Measurements from ENCODE around the gene TNS3.
"Not testable (repeated sequence)": the region's sequence is repeated elsewhere in the genome, so short reads cannot be mapped to it uniquely, and the experiment has no call there.

The TNS3 gene

DNA sequence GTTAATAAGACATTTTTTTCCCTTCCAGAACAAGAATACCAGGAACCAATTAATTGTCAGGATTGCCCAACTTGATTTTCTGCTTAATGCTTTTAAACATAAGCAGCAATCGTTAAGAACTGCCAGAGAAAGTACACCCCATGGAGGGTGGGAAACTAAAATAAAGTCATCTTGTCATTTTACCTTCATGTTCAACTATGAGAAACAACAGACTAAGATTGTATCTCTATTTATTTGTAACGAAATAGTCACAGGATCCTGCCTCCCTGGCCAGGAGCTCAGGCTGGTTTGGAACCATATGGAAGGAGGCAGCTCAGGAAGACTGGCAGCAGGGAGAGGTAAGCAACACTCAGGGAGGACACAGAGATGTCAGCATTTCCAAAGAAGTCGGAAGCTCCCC lies 129.6 kb downstream of the TNS3 start:
- no peak for DNase-seq (ENCODE audit: low read depth in 3 of 3)

DNA sequence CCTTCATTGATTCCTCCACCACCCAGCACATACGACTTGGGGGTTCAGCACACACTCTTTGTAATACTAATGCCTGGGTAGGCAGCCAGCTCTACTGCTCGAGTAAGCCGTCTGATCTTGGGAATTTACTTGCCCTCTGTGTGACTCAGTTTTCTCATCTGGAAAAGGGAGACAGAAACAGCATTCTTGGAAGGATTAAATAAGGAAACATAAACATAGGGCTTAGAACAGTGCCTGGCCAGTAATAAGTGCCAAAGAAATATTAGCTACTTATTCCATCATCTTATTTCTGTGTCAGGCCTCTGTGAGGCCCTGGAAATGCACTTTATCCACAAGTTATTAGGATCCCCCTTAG lies 130.1 kb downstream of the TNS3 start:
- DNase-seq (ENCODE audit: low read depth in 3 of 3), result no peak

DNA sequence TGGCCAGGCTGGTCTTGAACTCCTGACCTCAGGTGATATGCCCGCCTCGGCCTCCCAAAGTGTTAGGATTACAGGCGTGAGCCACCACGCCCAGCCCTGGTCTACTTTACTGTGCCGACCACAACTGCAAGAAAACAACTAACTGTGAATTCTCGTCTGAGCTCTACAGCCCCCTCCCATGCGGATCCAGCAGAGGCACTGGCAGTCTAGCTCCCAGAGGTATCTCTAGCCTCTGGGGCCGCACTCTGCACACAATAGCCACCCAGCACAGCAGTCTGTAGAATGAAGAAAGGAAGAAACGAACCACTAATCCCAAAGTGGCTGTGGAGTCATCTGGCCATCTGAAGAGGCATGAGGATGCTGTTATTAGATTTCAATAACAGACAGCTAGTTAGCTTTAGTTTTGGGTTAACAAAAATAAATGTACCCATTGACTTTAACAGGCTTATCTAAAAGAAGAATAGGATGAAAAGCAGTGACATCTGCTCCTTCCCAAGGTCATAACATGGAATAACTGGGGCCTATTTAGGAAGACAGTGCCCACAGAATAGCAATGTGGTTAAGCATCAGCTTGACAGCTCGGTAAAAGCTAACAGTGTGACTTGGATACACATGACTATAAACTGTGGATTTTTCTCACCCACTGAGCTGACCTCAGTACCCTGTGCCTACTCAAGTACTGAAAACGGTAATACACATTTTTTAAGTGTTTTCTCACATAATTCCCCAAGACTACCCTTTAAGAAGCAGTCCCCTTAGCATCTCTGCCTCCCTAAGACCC lies 131.9 kb downstream of the TNS3 start:
- no peak for DNase-seq (ENCODE audit: low read depth in 3 of 3)

DNA sequence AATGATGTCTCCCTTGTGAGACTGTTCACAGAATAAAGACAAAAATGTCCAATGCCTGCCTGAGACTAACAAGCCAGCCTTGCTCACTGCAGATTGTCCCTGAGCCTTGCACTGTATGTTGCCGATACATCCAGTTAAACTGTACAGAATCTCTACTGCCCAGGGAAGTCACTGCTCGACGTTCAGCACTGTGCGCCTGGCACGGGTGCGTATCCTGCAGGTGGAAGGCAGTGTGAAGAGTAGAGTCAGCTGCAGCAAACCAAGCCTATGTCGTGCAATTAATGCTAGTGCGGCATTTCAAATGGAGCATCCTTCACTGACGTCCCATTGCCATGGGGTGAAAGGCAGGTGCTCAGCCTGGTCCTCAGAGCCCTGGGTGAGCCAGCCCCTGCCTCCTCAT lies 132.9 kb downstream of the TNS3 start:
- no peak for DNase-seq (ENCODE audit: low read depth in 3 of 3)

DNA sequence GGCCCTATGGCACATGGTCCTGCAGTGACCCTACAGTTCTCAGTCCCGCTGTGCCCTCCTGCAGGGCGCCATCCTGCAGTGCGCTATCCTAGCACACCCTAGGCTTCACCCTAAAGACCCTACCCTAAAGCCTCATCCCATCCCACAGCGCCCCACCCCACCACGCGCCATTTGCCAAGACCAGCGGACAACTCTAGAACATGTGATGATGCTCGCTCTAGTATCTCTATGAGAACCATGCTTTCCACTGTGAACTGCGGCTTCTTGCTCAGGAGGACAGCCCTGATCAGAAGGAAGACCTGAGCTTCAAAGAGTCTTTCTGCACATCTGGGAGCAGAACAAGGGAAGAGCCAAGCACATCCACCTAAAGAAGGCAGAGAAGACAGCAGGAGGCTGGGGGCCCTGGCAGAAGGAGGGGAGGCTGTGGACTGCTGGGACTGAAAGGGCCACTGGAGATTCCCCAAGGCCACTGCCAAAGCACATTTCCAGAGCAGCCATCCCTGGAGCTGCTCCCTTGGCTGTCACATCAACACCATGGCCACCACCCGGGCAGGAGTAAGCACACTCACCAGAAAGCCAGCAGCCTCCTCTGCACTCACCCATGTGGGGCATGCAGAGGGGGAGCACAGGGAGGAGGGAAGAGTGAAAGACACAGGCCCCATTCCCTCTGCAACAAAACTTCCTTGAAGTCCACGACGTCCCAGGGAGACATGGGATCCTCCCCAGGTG lies 134.1 kb downstream of the TNS3 start:
- DNase-seq (ENCODE audit: low read depth in 3 of 3), result no peak

DNA sequence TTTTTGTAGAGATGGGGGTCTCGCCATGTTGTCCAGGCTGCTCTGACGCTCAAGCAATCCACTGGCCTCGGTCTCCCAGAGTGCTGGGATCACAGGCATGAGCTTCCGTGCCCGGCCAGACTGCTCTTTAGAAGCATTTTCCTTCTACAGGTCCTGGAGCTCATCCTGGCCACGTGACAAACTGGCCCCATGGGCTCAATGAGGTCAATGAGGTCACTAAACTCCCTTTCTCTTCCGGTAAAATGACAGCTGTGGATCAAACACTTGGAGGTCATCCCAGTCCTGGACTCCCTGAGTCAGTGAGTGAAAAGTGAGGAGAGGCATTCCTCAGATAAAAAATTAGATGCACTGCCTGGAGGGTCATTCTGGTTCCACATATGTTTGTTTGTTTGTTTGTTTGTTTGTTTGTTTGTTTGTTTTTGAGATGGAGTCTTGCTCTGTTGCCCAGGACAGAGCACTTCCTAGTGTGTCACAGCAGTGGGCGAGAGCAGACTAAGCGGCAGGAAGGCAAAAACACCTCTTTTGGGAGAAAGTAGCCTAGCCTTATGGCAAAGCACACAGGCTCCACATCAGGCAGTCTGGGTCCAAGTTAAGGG lies 134.9 kb downstream of the TNS3 start:
- DNase-seq (ENCODE audit: low read depth in 3 of 3), result no peak

DNA sequence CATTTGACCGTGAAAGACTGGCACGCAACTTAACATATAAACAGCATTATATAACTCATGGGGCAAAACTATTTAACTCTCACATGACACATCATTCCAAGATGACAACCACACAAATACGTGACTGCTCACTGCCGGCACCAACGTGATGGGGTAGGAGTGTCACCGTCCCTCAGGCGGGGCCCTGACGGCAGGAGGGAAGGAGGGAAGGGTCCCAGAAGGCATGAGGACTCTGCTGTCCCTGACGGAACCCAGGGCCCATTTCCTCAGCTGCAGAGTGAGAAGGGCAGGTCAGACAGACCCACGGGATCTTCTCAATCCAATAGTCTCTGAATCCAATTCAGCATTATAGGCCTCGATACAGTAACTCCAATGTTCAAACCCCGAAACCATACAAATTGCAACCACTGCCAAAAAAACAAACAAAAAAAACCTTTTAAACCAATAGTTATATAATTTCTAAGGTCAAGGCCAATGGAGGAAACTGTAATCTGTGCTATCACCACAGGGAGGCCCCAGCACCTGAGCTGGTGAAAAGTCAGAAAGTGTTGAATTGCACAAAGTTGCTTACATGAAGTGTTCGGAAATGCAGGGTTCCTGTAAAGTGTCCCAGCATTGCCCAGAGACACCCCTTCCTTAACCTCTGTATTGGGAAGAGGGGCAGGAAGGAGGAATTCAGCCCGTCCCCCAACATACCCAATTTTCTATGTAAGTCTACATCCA lies 137.4 kb downstream of the TNS3 start:
- no peak for DNase-seq (ENCODE audit: low read depth in 3 of 3)

DNA sequence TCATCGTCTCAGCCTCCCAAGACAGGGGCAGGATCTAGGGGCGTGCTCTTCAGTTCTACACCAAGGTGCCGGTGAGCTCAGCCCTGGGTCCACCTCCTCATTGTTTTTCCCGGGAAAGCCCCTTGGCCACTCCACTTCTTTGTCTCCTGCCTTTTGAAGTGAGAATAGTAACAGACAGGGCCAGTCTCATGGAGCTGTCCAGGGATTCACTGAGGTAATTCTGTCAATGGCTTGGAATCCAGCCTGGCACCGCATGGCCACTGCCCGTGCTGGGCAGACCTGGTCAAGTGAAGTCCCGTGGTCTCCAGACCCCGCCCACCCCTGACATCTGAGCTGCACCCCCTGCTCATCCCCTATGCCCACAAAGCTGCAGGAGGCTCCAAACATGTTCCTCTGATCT lies 138.9 kb downstream of the TNS3 start:
- no peak for DNase-seq (ENCODE audit: low read depth in 3 of 3)

DNA sequence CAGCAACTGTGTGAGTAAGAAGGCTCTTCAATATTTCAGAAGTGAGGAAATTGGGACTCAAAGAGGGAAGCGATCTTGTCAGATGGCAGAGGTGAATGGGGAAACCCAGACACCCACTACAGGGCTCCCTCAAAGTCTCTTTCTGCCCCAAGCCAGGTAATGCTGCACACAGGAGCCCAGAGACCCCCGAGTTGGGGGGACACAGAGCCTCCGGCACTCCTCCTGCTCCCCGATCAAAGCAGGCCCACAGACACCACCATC lies 139.4 kb downstream of the TNS3 start:
- no peak for DNase-seq (ENCODE audit: low read depth in 3 of 3)

DNA sequence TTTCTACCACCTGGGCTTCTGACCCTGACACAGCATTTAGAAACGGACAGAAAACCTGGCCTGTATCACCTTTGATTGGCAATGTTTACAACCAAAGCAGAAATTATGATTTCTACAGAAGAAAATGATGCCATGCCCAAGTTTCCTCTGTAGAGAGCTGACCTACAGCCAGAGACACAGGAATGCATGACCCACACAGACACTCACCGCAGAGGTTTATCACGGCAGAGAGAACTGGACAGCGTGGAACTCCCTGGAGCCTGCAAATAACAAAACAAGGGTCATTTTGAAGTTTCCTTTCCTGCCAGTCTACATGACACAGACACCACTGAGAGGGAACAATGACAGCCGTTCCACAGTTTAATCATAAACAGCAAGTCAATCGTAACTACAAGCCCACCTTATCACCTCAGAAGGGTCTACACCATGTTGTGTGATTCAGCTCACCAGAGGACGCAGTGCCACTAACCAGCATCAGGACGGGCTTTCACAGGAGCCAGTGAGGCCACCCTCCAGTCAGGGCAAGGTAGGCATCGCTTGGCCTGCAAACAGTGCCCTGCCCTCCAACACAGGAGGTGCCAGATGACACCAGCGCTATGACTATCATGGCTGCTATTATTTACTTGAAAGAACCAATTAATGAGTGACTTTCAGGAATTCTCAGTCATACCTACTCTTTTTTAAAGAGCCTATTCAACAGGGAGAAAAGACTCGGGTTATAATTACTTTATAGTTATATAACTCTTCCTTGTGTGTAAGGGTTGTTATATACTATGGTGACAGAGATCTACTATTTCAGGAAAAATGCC lies 139.9 kb downstream of the TNS3 start:
- DNase-seq (ENCODE audit: low read depth in 3 of 3), result no peak

DNA sequence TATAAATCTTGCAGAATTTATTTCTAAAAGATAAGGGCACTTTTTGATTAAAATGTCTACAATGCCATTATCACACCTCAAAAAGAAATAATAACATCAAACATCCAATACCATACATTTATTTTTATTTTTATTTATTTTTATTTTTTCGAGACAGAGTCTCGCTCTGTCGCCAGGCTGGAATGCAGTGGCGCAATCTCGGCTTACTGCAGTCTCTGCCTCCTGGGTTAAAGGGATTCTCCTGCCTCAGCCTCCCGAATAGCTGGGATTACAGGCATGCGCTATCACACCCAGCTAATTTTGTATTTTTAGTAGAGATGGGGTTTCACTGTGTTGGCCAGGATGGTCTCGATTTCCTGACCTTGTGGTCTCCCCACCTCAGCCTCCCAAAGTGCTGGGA lies 140.9 kb downstream of the TNS3 start:
- not testable (repeated sequence) for DNase-seq (ENCODE audit: low read depth in 3 of 3)

DNA sequence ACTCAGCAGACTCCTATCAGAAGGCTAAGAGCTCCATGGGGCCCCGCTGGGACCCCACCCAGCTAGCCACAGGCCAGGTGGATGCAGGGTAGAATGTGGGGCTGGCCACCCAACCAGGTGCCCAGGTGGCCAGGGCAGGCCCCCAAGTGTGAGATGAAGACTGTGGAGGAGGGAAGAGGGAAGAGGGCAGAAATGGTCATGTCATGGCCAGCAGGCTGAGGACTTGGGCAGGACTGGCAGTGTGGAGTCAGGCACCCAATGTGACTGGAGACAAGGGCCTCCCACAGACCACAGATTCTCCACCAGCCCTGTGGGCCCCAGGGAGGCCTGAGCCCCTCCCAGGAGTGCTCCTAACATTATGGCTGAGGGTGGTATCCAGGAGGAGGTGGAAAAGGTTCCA lies 141.6 kb downstream of the TNS3 start:
- DNase-seq (ENCODE audit: low read depth in 3 of 3), result no peak

DNA sequence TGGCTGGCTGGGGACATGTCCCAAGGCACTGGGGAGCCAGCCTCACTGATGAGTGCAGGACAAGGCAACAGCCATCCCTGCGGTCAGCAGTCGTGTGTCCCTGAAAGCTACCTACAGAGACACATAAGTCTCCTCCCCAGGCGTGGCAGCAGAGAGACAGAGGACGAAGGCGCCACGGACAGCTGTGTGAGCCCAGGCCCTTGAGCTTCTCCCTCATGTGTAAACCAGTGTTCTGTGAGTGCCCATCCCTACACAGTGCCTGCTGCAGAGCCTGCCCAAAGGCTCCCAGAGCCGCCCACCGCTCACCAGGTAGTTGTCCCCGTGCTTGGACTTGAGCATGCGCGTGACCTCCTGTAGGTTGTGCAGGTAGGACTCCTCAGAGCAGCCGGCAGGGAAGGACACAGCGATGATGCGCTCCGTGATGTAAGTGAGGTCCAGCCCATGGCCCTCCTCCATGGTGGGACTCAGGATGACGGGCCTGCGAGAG lies 142.7 kb downstream of the TNS3 start:
- no peak for DNase-seq (ENCODE audit: low read depth in 3 of 3)

DNA sequence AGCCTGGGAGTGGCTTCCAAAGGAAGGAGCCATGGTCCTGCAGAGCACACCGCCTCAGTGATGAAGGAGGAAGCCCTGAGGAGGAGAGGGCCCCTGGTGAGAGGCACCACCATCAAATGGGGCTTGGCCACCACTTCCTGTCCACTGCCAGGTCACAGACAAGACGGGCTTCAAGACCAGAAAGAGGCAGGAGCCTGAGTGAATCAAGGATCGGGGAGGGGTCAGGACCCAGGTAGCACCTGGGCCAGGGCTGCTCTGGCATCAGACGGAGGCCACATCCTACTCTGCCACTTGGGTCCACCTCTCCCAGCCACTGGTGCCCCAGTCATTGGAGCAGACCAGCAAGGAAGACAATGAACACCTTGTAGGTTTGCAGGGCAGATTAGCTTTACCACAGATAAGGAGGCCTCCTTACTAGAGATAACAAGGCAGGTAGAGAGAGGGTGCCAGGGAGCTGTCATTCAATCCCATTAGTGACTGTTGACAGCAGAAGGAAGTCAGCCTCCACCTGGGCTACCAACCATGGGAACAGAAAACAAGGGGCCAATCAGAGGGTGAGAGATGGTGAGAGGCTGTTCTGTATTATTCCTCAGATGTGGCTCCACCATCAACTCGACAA lies 143.4 kb downstream of the TNS3 start:
- DNase-seq (ENCODE audit: low read depth in 3 of 3), result no peak

DNA sequence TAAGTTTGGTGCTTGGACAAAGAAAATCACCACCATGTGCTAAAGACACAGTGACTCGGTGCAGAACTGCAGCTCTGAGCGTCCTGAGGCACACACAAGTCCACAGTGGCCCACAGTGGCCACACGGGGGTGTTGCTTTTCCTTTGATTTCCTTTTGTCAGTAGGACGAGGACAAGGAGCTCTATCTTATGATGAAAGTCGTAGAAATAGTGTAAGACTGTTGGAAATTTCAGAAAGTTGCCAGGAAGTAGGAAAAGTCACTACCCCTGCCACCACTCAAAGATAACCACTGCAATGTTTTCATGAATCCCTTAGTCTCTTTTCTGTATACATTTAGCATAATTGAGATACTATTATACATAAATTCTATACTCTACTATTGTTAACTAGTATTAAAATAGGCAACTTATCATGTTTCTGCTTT lies 146.0 kb downstream of the TNS3 start:
- no peak for DNase-seq (ENCODE audit: low read depth in 3 of 3)

DNA sequence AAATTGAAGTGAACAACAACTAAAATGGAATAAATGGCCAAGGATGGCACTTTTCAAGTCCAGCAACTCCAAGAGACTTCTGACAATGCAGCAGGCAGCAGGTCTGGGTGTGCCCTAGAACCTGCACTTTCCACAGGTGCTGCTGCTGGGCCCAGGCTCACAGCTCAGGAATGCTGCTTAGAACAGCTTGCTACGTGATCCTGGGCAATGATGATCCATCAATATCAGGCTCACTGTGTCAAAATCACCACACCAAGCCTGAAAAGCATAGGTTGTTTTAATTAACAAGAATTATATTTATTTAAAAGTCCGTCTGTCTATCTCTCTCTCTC lies 148.4 kb downstream of the TNS3 start:
- no peak for DNase-seq (ENCODE audit: low read depth in 3 of 3)

DNA sequence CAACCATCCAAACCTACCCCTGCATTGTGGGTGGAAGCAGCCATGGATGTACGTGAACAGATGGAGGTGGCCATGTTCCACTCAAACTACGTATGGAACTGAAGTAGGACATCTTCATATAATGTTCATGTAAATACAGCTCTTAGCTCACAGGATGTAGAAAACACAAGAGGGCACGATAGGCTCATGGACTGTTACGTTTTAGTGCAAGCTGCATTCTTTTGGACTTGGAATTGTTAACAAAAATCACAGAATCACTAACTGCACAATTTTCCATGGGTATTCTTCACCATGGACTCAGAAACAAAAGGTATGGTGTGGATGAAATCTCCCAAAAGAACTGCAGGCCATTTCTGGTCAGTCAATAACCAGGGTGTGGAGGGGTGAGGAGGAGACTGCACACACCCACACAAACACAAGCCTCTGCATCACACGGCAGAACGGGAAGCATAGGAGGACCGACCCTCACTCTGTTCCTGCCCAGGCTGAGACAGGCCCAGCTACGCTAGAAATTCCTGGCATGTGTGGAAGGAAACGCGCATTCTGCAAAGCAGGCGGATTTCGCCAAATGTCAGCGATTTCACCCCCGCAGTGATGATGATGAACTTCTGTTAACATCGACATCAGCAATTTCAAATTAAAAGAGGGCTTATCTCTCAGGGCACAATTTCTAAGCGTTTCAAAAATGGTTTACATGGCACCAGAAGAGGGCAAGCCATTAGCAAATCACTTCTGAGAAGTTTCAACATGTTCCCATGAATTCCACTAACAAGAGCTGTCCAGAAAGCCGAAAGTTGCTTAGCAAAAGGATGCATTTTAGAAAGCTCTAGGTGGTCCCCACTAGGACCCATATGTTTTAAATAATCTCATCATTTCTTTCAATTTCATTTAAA lies 149.0 kb downstream of the TNS3 start:
- no peak for DNase-seq (ENCODE audit: low read depth in 3 of 3)

DNA sequence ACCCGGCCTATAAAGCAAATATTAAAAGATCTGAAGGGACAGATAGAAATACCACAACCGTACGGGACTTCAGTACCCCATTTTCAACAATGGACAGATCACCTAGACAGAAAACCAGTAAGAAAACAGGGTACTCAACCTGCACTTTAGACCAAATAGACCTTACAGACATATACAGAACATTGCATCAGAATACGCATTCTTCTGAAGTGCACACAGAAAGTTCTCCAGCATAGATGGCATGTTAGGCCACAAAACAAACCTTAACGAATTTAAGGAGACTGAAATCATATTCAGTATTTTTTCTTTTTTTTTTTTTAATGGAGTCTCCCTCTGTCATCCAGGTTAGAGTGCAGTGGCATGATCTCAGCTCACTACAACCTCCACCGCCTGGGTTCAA lies 151.5 kb downstream of the TNS3 start:
- no peak for DNase-seq (ENCODE audit: low read depth in 3 of 3)

DNA sequence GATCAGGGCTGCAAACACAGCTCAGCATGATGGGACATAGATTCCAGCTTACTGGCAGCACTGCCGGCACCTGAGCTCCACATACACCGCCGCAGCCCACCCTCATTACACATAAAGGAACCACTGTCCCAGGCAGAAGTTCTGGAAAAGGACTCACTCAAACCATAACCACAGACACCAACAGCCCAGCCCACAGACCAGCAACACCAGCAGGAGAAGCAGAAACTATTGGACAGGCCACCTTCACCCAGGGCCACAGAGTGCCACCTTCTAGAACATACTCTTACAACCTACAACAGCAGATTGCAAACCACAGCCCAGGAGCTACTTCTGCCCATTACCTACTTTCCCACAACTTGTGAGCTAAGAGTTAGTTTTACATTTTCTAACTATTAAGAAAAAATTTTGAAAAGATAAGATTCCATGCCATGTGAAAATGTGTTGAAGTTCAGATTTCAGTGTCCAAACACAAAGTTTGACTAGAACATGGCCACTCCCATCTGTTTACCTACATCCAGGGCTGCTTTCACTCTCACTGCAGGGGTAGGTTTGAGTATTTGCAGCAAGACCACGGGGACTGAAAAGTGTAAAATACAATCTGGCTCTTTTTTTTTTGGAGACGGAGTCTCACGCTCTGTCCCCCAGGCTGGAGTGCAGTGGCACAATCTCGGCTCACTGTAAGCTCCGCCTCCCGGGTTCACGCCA lies 153.0 kb downstream of the TNS3 start:
- DNase-seq (ENCODE audit: low read depth in 3 of 3), result no peak

All from stimulated activated CD4-positive, alpha-beta T cell treated with anti-CD3 and anti-CD28 coated beads, TNF-alpha, amount 100 ng/mL, for 24 hours (primary cell).